Effector memory CD4-positive, alpha-beta T cell (primary cell): Measurements from ENCODE around the gene CTNNBL1.

ENCODE experiments used
- DNase-seq, 3 donors: peaks; one replicate each; pipeline ENCODE4 v3.0.0-alpha.2; 2020
- H3K27ac ChIP-seq: 2 replicates; pipeline ENCODE4 v1.7.0; 2013; ENCODE audit warnings: mild to moderate bottlenecking, low read length, moderate library complexity; ENCODE audit not compliant: insufficient read depth, poor library complexity, severe bottlenecking
- H3K27me3 ChIP-seq: replicated peaks from 2 replicates; pipeline ENCODE4 v1.7.0; 2013; ENCODE audit warnings: mild to moderate bottlenecking, low read length; ENCODE audit not compliant: insufficient read depth, control insufficient read depth, poor library complexity, severe bottlenecking
- H3K36me3 ChIP-seq: 2 replicates; pipeline ENCODE4 v1.7.0; 2013; ENCODE audit warnings: mild to moderate bottlenecking, low read length, moderate library complexity; ENCODE audit not compliant: control insufficient read depth, insufficient read depth
- H3K4me1 ChIP-seq: 2 replicates; pipeline ENCODE4 v1.7.0; 2013; ENCODE audit warnings: low read length, mild to moderate bottlenecking; ENCODE audit not compliant: control insufficient read depth, insufficient read depth, poor library complexity, severe bottlenecking
- H3K4me3 ChIP-seq: 2 replicates; pipeline ENCODE4 v1.7.0; 2013; ENCODE audit warnings: low read length, low read depth, mild to moderate bottlenecking; ENCODE audit not compliant: insufficient read depth, poor library complexity, severe bottlenecking
- H3K9me3 ChIP-seq: 2 replicates; pipeline ENCODE4 v1.7.0; 2013; ENCODE audit warnings: mild to moderate bottlenecking, low read length, moderate library complexity; ENCODE audit not compliant: control insufficient read depth

Gene CTNNBL1

GRCh38 chr20:37868851-37869333 lies 175.1 kb downstream of the CTNNBL1 start:
- Histone ChIP-seq H3K4me1 (no peaks in the 10 kb centered on the region), H3K27ac (no peak overlapping the region), H3K36me3 (peaks cover 30% of the 10 kb centered on the region), H3K4me3 (no peak overlapping the region), H3K9me3 (no peaks in the 10 kb centered on the region), H3K27me3 (no peaks in the 10 kb centered on the region)
- no peak for DNase-seq

DNA sequence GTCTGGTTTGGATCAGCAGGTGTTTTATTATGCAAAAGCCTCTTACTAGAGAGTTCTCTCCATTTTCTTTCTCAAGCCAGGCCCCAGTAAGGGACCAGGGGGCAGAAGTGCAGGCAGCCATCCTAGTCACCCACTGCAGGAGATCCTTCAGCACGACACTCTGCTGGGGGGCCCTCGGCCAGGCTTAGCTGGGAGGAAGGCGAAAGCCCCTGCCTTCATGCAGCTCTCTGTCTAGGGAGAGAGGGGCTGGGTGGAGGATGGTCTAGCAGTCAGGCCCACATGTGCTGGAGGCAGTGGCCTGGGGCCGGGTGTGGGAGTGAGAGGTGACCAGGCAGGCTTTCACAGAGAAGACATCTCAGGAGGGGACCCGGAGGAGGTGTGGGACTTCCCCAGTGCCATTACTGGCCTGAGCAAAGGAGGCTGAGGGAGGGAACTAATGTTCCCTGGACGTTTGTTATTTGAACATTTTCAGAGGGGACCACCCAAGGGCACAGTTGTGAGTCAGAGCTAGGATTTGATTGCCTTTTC lies 175.6 kb downstream of the CTNNBL1 start:
- Histone ChIP-seq H3K36me3 (peaks cover 30% of the 10 kb centered on the region), H3K9me3 (no peaks in the 10 kb centered on the region), H3K27ac (no peak overlapping the region), H3K4me3 (no peak overlapping the region), H3K4me1 (no peaks in the 10 kb centered on the region), H3K27me3 (no peaks in the 10 kb centered on the region)
- DNase-seq, result no peak

DNA sequence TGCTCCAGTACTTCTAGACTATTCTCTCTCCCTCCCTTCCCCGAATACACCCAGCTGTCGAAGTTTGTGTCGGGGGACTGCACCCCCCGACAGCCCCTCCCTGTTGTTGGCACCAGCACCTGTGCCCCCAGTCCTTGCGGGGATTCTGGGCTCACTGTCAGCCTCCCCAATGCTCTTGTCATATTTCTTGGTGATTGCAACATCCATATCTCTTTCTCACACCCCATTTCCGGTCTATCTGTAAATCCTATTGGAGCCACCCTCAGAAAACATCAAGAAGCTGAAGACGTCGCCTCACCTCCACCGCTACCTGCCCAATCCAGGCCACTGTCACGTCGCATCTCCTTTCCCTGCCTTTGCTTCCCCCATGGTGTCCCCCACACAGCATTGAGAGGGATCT lies 176.5 kb downstream of the CTNNBL1 start:
- H3K27ac ChIP-seq, result no peak overlapping the region
- H3K27me3 ChIP-seq, result no peaks in the 10 kb centered on the region
- no peak for DNase-seq
- no peak overlapping the region for H3K4me3 ChIP-seq
- peaks cover 30% of the 10 kb centered on the region for H3K36me3 ChIP-seq
- no peaks in the 10 kb centered on the region for H3K9me3 ChIP-seq
- no peaks in the 10 kb centered on the region for H3K4me1 ChIP-seq

DNA sequence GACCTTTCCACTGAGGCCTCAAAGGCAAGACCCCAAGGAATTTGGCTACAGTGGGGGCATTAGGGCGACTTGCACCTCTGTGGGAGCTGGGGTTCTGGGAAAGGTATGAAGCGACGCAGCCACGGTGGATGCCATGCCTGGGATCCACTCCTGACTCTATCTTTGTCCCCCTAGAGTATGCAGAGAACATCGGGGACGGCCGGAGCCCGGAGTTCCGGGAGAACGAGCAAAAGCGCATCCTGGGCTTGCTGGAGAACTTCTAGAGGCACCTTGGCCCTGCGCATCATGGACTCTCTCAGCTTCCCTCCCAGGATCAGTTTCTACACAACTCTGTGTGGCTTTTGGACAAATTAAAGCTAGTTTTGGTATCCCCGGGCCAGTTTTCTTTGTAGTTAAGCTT lies 177.9 kb downstream of the CTNNBL1 start:
- DNase-seq, result no peak
- Histone ChIP-seq H3K27ac (no peak overlapping the region), H3K4me3 (no peak overlapping the region), H3K9me3 (no peaks in the 10 kb centered on the region), H3K27me3 (no peaks in the 10 kb centered on the region), H3K36me3 (peaks cover 30% of the 10 kb centered on the region), H3K4me1 (no peaks in the 10 kb centered on the region)

GRCh38 chr20:37872161-37872560 lies 178.3 kb downstream of the CTNNBL1 start:
- Histone ChIP-seq H3K4me3 (no peak overlapping the region), H3K36me3 (peaks cover 30% of the 10 kb centered on the region), H3K9me3 (no peaks in the 10 kb centered on the region), H3K4me1 (no peaks in the 10 kb centered on the region), H3K27me3 (no peaks in the 10 kb centered on the region), H3K27ac (no peak overlapping the region)
- no peak for DNase-seq

- peaks cover 26% of the 10 kb centered on the region for H3K36me3 ChIP-seq
- H3K4me1 ChIP-seq, result no peaks in the 10 kb centered on the region
- H3K27ac ChIP-seq, result no peak overlapping the region
- no peaks in the 10 kb centered on the region for H3K27me3 ChIP-seq
- no peak for DNase-seq
- H3K4me3 ChIP-seq, result no peak overlapping the region
- no peaks in the 10 kb centered on the region for H3K9me3 ChIP-seq
These were observed 180.1 kb downstream of the CTNNBL1 start for GRCh38 chr20:37873884-37874283.

DNA sequence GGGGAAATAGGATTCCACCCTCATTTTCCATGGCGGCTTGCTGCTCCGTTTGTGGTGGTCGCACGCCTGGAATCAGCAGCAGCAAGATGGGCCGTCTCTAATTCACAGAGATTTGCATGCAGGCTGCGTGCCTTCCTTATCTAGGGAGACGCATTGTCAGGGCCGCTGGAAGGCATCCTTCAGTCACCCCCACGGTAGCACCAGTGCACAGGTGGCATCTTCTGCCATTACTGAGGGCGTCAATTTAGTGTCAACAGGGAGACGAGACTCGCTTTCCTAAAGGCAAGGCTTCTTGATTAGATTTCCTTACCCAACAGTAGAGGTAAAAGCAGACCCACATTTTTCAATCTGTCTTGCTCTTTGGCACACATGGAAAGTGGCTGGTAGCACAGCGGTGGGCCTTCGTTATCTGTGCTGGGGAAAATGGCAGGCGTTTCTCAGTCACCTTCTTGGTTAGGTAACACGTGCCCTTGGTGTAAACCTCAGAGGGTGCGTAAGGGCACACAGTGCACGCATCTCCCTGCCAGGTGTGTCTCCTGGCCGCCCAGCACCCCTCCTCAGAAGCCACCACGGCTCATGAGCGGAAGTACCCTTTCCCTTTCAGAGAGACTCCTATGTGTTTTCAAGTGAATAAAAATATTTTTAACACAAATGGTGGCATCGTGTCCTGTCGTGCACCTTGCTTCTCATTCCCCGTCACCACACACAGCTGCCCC lies 181.8 kb downstream of the CTNNBL1 start:
- Histone ChIP-seq H3K27me3 (no peaks in the 10 kb centered on the region), H3K4me1 (no peaks in the 10 kb centered on the region), H3K27ac (no peak overlapping the region), H3K4me3 (no peak overlapping the region), H3K9me3 (no peaks in the 10 kb centered on the region), H3K36me3 (peaks cover 15% of the 10 kb centered on the region)
- no peak for DNase-seq

- Histone ChIP-seq H3K27me3 (no peaks in the 10 kb centered on the region), H3K4me1 (no peaks in the 10 kb centered on the region), H3K9me3 (no peaks in the 10 kb centered on the region), H3K36me3 (peaks cover 6% of the 10 kb centered on the region), H3K27ac (no peak overlapping the region), H3K4me3 (no peak overlapping the region)
- no peak for DNase-seq
These were observed 183.0 kb downstream of the CTNNBL1 start for GRCh38 chr20:37876863-37877262.

- no peak overlapping the region for H3K4me3 ChIP-seq
- H3K36me3 ChIP-seq, result no peaks in the 10 kb centered on the region
- no peak overlapping the region for H3K27ac ChIP-seq
- H3K27me3 ChIP-seq, result no peaks in the 10 kb centered on the region
- DNase-seq, result no peak
- H3K4me1 ChIP-seq, result no peaks in the 10 kb centered on the region
- no peaks in the 10 kb centered on the region for H3K9me3 ChIP-seq
These were observed 184.3 kb downstream of the CTNNBL1 start for GRCh38 chr20:37877832-37878772.
